Ovary (tissue), 9 donors: ENCODE results near the gene RAB33A. TPM values are rescaled to one million over a fixed set of nuclear protein-coding genes. Genes with fewer than 3 reads are reported as not detected.

Experiments
- DNase-seq, 5 donors: peaks; one replicate each; pipeline ENCODE4 v3.0.0-alpha.2; 2019 to 2020
- H3K27ac ChIP-seq, 2 donors: fragments of 200-600 bp; one replicate each; pipeline versions ENCODE4 v1.5.1 to v1.8.0; 2019 to 2022
- H3K27me3 ChIP-seq: fragments of 200-600 bp; one replicate; pipeline ENCODE4 v1.8.0; 2022
- H3K36me3 ChIP-seq: fragments of 200-600 bp; sonication (generic); one replicate; pipeline ENCODE4 v1.5.1; 2019
- H3K4me1 ChIP-seq: one replicate; pipeline ENCODE4 v1.8.1; 2013; ENCODE audit warnings: mild to moderate bottlenecking, moderate library complexity; ENCODE audit not compliant: insufficient read depth
- H3K4me3 ChIP-seq: fragments of 200-600 bp; sonication (generic); one replicate; pipeline ENCODE4 v1.5.1; 2017
- H3K9me3 ChIP-seq, 2 donors: fragments of 200-600 bp in 1 of 2; sonication (generic) in 1 of 2; one replicate each; pipeline versions ENCODE4 v1.5.1 to v1.8.1; 2013 to 2019; ENCODE audit warnings: mild to moderate bottlenecking in 1 of 2, moderate library complexity in 1 of 2
- EP300 ChIP-seq: sonication (generic); formaldehyde crosslinking; IDR thresholded peaks from one replicate; pipeline ENCODE4 v1.6.1; 2017; ENCODE audit warnings: antibody characterized with exemption
- POLR2A ChIP-seq: fragments of 450-650 bp; IDR thresholded peaks from one replicate; pipeline ENCODE4 v1.6.1; 2017; ENCODE audit warnings: antibody characterized with exemption, mild to moderate bottlenecking, moderate library complexity
- WGBS, 3 donors: extraction: QIAGEN DNeasy Blood & Tissue Kit in 1 of 3; methylation state at CpG; one replicate each; pipeline versions ENCODE4 v1.1.5 to v1.1.7; 2013 to 2017; 5-methylcytosine and 5-hydroxymethylcytosine counted together
- intact Hi-C, 4 donors: fragments of 100-400 bp; cut with DNase I; formaldehyde crosslinking; loops; one replicate each; pipeline versions ENCODE4 v1.11.0 to v1.15.1; 2022 to 2023
- polyA plus RNA-seq, 2 donors: library from polyadenylated mRNA; stranded (reverse); fragments of 200-250 nt in 1 of 2; fragments of 350-450 nt in 1 of 2; fragmentation: Illumina TruSeq in 1 of 2; extraction: RNeasy Lipid Tissue Mini Kit (QIAGEN cat#74804) in 1 of 2; gene quantifications; one replicate each; pipeline ENCODE4 v1.2.3, GENCODE V29; 2013 to 2014
- total RNA-seq, 7 donors: library from RNA; depleted of rRNA in 2 of 7; stranded (reverse); fragments of >200 nt in 2 of 7; fragmentation: NEBNext Ultra II Directional in 3 of 7; extraction: Animal tissue kit (Norgen Biotek cat#: 25700) in 3 of 7; gene quantifications; one replicate each; pipeline versions ENCODE4 v1.1.0 to v1.2.4, GENCODE V29; 2016 to 2023
- TF ChIP-seq, protein P1 (sequence below), 3 donors: fragments of 450-650 bp in 2 of 3; fragments of 200-600 bp in 1 of 3; IDR thresholded peaks; one replicate each; pipeline versions ENCODE4 v1.5.1 to v1.8.0; 2016 to 2022; ENCODE audit warnings: antibody characterized with exemption in 3 of 3, mild to moderate bottlenecking in 1 of 3
- donor health status: DM: no; HTN: no; CAD: no; lungs with moderate emphysema.
- donor health status: DM: no; HTN: no; CAD: no.
- donor health status: Bipolar disorder and iron deficiency.
- donor health status: DM: yes; HTN: yes; CAD: no.
- donor health status: DM: no; HTN: no; CAD: no.
- donor health status: DM: yes; HTN: yes; CAD: no.

The RAB33A gene
- total and polyA plus RNA-seq, 9 donors: 0.24 to 3.3 (median 1.8) TPM

DNA sequence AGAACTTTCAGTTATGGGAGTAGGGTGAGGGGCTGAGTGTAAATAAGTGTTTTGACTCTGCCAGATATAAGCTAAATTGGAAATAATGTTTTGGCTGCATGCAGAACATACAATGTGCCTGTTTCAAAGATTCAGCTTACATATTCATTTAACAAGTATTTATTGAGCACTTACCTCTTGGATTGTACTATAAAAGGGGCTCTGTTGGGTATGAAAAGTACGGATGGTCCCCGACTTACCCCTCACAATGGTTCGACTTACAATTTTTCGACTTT lies 5.3 kb upstream of the RAB33A start:
- H3K27ac ChIP-seq: peak overlapping the region in 1 of 2 donors; percentile 77
- peaks cover 2% of the 10 kb centered on the region for H3K4me1 ChIP-seq
- no peaks in the 10 kb centered on the region for H3K36me3 ChIP-seq
- 30 to 46% (median 40%) methylated on average over 4 of the region's 4 CpGs for WGBS, 3 donors
- peak overlapping the region; percentile 39 for H3K4me3 ChIP-seq
- no peak for TF ChIP-seq POLR2A
- TF ChIP-seq, protein P1, sequence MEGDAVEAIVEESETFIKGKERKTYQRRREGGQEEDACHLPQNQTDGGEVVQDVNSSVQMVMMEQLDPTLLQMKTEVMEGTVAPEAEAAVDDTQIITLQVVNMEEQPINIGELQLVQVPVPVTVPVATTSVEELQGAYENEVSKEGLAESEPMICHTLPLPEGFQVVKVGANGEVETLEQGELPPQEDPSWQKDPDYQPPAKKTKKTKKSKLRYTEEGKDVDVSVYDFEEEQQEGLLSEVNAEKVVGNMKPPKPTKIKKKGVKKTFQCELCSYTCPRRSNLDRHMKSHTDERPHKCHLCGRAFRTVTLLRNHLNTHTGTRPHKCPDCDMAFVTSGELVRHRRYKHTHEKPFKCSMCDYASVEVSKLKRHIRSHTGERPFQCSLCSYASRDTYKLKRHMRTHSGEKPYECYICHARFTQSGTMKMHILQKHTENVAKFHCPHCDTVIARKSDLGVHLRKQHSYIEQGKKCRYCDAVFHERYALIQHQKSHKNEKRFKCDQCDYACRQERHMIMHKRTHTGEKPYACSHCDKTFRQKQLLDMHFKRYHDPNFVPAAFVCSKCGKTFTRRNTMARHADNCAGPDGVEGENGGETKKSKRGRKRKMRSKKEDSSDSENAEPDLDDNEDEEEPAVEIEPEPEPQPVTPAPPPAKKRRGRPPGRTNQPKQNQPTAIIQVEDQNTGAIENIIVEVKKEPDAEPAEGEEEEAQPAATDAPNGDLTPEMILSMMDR (IDR thresholded peaks at IDR 0.05): no peak
- no peak for TF ChIP-seq EP300
- intact Hi-C loops: no loop called here
- H3K27me3 ChIP-seq: no peaks in the 10 kb centered on the region
- DNase-seq: no peak
- H3K9me3 ChIP-seq: no peaks in the 10 kb centered on the region

DNA sequence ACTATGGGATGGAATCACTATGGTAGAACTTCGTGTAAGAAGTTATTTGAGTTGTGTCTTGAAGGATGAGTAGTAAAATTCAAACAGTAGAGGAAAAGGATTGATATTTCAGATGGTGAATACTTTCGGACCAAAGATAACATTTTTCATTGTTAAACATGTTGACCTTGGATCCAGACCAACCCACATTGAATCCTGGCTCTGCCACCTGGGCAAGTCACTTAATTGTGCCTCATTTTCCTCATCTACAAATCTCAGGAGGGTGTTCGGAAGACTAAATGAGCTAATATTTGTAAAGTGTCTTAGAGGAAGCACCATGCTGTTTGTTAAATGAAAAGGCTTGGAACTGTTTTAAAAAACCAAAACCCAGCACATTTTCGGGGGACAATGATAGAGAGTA lies 4.7 kb upstream of the RAB33A start:
- Histone ChIP-seq H3K27ac (peak overlapping the region in 1 of 2 donors; percentile 77), H3K4me1 (peaks cover 2% of the 10 kb centered on the region), H3K4me3 (no peak overlapping the region), H3K9me3 (no peaks in the 10 kb centered on the region), H3K36me3 (no peaks in the 10 kb centered on the region), H3K27me3 (no peaks in the 10 kb centered on the region)
- intact Hi-C loops: no loop called here
- no peak for DNase-seq
- no peak for TF ChIP-seq EP300
- TF ChIP-seq POLR2A: no peak
- TF ChIP-seq, protein P1 (IDR thresholded peaks at IDR 0.05): no peak
- WGBS, 3 donors: 55 to 62% (median 56%) methylated on average over 4 of the region's 4 CpGs

DNA sequence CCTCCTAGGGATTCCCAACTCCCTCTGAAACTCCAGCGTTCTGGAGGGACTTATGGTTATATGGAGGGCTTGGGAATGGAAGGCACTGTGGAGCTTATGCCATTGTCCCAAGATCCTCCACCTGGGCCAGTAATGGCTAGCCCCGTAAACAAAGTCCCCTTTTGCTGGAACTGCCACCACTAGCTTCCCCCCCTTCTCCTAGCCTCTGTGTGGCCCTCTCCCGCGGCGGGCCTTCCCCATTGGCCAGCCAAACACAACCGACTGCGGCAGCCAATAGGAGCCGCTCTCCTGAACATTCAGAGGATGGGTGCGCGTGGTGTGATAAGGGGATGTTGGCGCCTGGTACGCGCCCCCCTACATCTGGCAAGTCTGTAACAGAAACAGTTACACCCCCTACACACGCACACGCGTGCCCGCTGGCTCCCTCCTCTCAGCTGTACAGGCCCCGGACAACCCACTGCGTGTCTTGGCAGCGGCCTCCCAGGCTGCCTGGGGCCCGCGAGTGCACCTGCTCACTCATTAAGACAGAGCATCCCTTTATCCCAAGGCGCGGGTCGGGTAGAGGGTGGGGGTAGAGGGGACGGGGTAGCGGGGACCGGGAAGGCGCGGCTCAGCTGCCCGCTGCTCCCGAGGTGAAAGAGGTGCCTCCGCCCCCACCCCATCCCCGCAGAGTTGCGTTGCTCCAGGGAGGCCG lies 863 bp upstream of the RAB33A start:
- peak in 2 of 5 donors; percentile 34 to 41 for DNase-seq
- Histone ChIP-seq H3K4me1 (no peaks in the 10 kb centered on the region), H3K27ac (no peak overlapping the region), H3K9me3 (no peaks in the 10 kb centered on the region), H3K27me3 (no peaks in the 10 kb centered on the region), H3K36me3 (no peaks in the 10 kb centered on the region), H3K4me3 (peak overlapping the region; percentile 29)
- WGBS, 3 donors: 35 to 54% (median 44%) methylated on average over 34 to 36 of the region's 36 CpGs
- TF ChIP-seq EP300: no peak
- TF ChIP-seq POLR2A: no peak
- TF ChIP-seq, protein P1 (IDR thresholded peaks at IDR 0.05): no peak
- intact Hi-C loops: loop anchor here (5.0 to 10.0 kb wide), 3 partner anchors 59 to 89 kb away; partner anchors contain the start of gene ELF4 (in 1 of the 4)

DNA sequence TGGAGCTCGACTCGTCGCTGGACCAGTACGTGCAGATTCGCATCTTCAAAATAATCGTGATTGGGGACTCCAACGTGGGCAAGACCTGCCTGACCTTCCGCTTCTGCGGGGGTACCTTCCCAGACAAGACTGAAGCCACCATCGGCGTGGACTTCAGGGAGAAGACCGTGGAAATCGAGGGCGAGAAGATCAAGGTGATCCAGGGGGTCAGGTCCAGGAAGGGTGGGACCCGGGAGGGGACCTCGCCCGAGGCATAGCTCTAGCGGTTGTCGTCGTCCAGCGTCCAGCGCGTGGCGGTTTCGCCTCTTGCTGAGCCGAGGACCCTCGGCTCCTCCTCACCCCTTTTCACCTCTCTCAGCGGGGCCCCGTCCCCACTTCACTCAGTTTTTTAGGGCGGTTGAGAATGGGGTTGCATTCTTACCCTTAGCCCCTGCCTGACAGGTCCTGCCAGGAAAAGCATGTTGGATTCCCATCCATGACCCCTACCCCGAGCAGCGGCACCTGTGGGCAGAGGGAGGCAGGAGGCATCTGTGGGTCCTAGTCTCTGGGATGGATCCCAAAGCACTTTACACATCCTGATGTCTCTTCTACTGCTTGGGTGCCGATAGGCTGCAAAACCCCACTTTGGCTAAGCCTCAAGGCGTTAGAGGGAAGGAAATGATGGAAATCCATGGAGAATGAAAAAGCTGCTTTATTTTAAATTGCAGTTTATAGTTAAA lies 524 bp downstream of the RAB33A start:
- WGBS, 3 donors: 45 to 56% (median 45%) methylated on average over 34 of the region's 34 CpGs
- intact Hi-C loops: loop anchor here (5.0 to 10.0 kb wide), 3 partner anchors 60 to 90 kb away; partner anchors contain the start of gene ELF4 (in 1 of the 4)
- TF ChIP-seq POLR2A (no peak), EP300 (no peak)
- TF ChIP-seq, protein P1 (IDR thresholded peaks at IDR 0.05): no peak
- Histone ChIP-seq H3K4me3 (peak overlapping the region; percentile 29), H3K27ac (no peak overlapping the region), H3K36me3 (no peaks in the 10 kb centered on the region), H3K27me3 (no peaks in the 10 kb centered on the region), H3K9me3 (no peaks in the 10 kb centered on the region), H3K4me1 (no peaks in the 10 kb centered on the region)
- no peak for DNase-seq
